ENCODE results near the gene DBNDD1. TPM values are rescaled to one million over a fixed set of nuclear protein-coding genes. Genes with fewer than 3 reads are reported as not detected.

DBNDD1 gene
- total and polyA plus RNA-seq, 2 experiments from 2014 or later = 5.5 to 18.2 TPM

DNA sequence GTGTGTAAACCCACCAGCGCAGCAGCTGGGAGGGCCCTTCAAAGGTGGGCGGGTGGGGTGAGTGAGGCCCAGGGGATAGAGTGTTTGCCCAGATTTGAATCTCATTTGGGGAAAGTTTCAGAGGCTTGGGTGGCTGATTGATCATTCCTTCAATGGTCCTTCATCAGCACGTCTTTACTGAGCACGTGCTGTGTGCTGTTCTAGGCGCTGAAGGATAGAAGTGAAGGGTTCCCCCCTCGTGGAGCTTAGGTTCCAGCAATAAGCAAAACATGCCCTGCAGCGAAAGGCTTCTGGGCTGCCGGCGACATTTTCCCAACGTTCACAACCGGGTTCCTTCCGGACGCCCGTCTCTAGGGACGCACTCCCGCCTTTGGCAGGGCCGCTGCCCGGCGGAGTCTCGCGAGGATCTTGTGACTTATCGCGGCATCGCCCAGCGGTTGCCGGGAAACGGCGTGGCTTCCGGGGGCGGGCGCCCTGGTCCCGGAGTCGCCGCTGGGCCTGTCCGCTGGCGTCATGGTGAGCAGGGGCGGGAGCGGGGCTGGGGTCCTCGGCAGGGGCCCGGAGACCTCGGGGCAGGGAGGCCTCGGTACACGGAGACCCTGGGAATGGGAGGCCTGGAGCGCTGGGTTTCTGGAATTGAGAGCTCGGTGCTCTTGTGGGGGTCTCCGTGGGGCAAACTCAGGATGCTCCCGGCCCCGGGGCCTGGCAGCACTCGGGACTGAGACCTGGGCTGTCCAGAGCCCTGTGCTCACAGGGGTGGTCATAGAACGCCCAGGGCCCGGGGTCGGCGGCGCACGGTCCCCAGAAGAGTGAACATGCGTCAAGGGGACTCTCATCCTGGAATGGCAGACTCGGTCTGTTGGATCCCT lies 3.2 kb upstream of the DBNDD1 start:
- WGBS (ENCODE audit: low lambda C conversion rate, missing lambda C conversion rate) = 65% methylated on average over 56 of the region's 57 CpGs
- no peaks in the 10 kb centered on the region for H3K36me3 ChIP-seq (replicated peaks; ENCODE audit: insufficient read depth, low read depth)
- H3K27ac ChIP-seq = peak overlapping the region; percentile 60
- peaks cover 9% of the 10 kb centered on the region for H3K4me1 ChIP-seq (ENCODE audit: insufficient read depth)
- H3K4me3 ChIP-seq = no peak overlapping the region
- TF ChIP-seq EZH2 (IDR thresholded peaks at IDR 0.05; ENCODE audit: borderline replicate concordance) (no peak), EZH2phosphoT487 (IDR thresholded peaks at IDR 0.05; ENCODE audit: low read depth, severe bottlenecking, unreplicated experiment) (no peak)
- TF ChIP-seq, protein P1, sequence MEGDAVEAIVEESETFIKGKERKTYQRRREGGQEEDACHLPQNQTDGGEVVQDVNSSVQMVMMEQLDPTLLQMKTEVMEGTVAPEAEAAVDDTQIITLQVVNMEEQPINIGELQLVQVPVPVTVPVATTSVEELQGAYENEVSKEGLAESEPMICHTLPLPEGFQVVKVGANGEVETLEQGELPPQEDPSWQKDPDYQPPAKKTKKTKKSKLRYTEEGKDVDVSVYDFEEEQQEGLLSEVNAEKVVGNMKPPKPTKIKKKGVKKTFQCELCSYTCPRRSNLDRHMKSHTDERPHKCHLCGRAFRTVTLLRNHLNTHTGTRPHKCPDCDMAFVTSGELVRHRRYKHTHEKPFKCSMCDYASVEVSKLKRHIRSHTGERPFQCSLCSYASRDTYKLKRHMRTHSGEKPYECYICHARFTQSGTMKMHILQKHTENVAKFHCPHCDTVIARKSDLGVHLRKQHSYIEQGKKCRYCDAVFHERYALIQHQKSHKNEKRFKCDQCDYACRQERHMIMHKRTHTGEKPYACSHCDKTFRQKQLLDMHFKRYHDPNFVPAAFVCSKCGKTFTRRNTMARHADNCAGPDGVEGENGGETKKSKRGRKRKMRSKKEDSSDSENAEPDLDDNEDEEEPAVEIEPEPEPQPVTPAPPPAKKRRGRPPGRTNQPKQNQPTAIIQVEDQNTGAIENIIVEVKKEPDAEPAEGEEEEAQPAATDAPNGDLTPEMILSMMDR (IDR thresholded peaks at IDR 0.05; ENCODE audit: poor library complexity) = no peak
- H3K27me3 ChIP-seq = no peaks in the 10 kb centered on the region
- H3K79me2 ChIP-seq = peaks cover 2% of the 10 kb centered on the region
- no peaks in the 10 kb centered on the region for H4K20me1 ChIP-seq (ENCODE audit: insufficient read depth, poor library complexity, severe bottlenecking)
- no peaks in the 10 kb centered on the region for H3K9me2 ChIP-seq (replicated peaks; ENCODE audit: insufficient read depth)
- peak overlapping the region; percentile 72 for H3K4me2 ChIP-seq
- peak; percentile 83 for DNase-seq (ENCODE audit: low spot score)
- H3K9me3 ChIP-seq (ENCODE audit: low read depth) = no peaks in the 10 kb centered on the region
- peak overlapping the region; percentile 55 for H2AFZ ChIP-seq

DNA sequence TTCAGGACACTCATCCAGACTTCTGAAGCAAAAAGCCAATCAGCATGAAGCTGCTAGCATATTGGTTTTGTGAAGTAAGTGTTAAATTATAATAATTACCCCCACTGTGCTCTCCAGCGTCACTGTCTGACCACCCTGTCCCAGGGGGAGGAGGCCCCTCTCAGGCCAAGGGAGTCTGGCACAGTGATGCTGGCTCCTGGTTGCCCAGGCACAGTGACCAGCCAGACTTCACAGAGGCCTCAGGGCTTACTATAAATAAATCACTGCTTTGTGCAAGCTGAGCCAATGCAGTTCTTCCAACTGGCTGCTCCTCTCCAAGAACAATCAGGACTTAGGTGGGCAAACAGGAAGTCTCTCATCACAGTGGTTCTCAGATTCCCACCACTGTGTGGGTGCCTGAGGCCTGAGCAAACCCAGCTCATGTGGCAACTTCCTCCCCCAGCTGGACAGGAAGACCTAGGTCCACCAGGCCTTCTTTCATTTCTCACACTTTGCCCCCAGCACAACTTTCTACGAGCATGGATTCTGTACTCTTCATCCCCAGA lies 1.7 kb upstream of the DBNDD1 start:
- H3K4me2 ChIP-seq = peak overlapping the region; percentile 97
- H3K27me3 ChIP-seq = no peaks in the 10 kb centered on the region
- H3K4me1 ChIP-seq (ENCODE audit: insufficient read depth) = peaks cover 9% of the 10 kb centered on the region
- no peaks in the 10 kb centered on the region for H3K9me3 ChIP-seq (ENCODE audit: low read depth)
- H3K79me2 ChIP-seq = peaks cover 2% of the 10 kb centered on the region
- 56% methylated on average over 2 of the region's 2 CpGs for WGBS (ENCODE audit: low lambda C conversion rate, missing lambda C conversion rate)
- TF ChIP-seq EZH2 (IDR thresholded peaks at IDR 0.05; ENCODE audit: borderline replicate concordance) (no peak), EZH2phosphoT487 (IDR thresholded peaks at IDR 0.05; ENCODE audit: low read depth, severe bottlenecking, unreplicated experiment) (no peak)
- TF ChIP-seq, protein P1 (IDR thresholded peaks at IDR 0.05; ENCODE audit: poor library complexity) = no peak
- no peak overlapping the region for H3K4me3 ChIP-seq
- peak overlapping the region; percentile 94 for H3K27ac ChIP-seq
- H3K36me3 ChIP-seq (replicated peaks; ENCODE audit: insufficient read depth, low read depth) = no peaks in the 10 kb centered on the region
- DNase-seq (ENCODE audit: low spot score) = no peak
- no peak overlapping the region for H2AFZ ChIP-seq
- no peaks in the 10 kb centered on the region for H4K20me1 ChIP-seq (ENCODE audit: insufficient read depth, poor library complexity, severe bottlenecking)
- no peaks in the 10 kb centered on the region for H3K9me2 ChIP-seq (replicated peaks; ENCODE audit: insufficient read depth)

DNA sequence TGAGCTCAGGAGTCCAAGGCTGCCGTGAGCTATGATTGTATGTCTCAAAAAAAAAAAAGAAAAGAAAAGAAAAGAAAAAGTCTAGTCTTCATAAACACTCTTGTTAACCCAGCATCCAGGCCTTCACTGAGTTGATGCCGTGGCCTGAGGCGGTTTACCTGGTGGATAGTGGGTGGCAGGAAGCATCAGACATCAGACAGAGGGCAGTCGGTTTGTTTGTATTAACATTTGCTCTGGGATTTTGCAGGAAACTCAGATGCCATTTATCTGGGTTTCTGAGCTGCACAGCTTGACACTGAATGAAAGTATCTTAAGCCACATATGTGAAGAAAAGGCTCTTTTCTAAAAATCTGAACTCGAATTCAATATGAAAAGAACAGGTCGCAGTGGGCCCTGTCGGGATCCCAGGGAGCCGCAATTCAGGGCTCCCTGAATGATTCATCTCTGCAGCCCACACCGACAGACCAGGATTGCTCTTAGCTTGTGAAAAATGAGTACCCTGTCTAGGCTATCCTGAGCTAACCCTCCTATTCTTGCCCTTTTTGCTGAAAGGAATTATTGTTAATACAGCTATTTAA lies 1.1 kb upstream of the DBNDD1 start:
- 44% methylated on average over 9 of the region's 9 CpGs for WGBS (ENCODE audit: low lambda C conversion rate, missing lambda C conversion rate)
- peaks cover 9% of the 10 kb centered on the region for H3K4me1 ChIP-seq (ENCODE audit: insufficient read depth)
- peak overlapping the region; percentile 97 for H2AFZ ChIP-seq
- H3K27ac ChIP-seq = peak overlapping the region; percentile 94
- peak overlapping the region; percentile 97 for H3K4me3 ChIP-seq
- H3K4me2 ChIP-seq = peak overlapping the region; percentile 97
- TF ChIP-seq, protein P1 (IDR thresholded peaks at IDR 0.05; ENCODE audit: poor library complexity) = no peak
- TF ChIP-seq EZH2 (IDR thresholded peaks at IDR 0.05; ENCODE audit: borderline replicate concordance) = no peak
- no peak for TF ChIP-seq EZH2phosphoT487 (IDR thresholded peaks at IDR 0.05; ENCODE audit: low read depth, severe bottlenecking, unreplicated experiment)
- H4K20me1 ChIP-seq (ENCODE audit: insufficient read depth, poor library complexity, severe bottlenecking) = no peaks in the 10 kb centered on the region
- no peaks in the 10 kb centered on the region for H3K36me3 ChIP-seq (replicated peaks; ENCODE audit: insufficient read depth, low read depth)
- H3K9me2 ChIP-seq (replicated peaks; ENCODE audit: insufficient read depth) = no peaks in the 10 kb centered on the region
- H3K9me3 ChIP-seq (ENCODE audit: low read depth) = no peaks in the 10 kb centered on the region
- DNase-seq (ENCODE audit: low spot score) = no peak
- peaks cover 2% of the 10 kb centered on the region for H3K79me2 ChIP-seq
- no peaks in the 10 kb centered on the region for H3K27me3 ChIP-seq

Measured in hepatocyte (in vitro differentiated cells).